DND-41 (cell line): ENCODE data around the gene AEN.

ENCODE experiments used
- ATAC-seq: fragments of 200-7000 bp; cut with Tn5 transposase; 3 replicates; pipeline ENCODE4 v1.9.1; 2021; ENCODE audit warnings: low read depth; ENCODE audit not compliant: insufficient read depth
- DNase-seq: peaks from one replicate; pipeline ENCODE4 v3.0.0-alpha.2; 2020
- H2AFZ ChIP-seq: 2 replicates; pipeline ENCODE4 v1.6.0; 2012; ENCODE audit warnings: low read depth, low read length
- H3K27ac ChIP-seq: 2 replicates; pipeline ENCODE4 v1.5.1; 2012; ENCODE audit warnings: low read length, inconsistent platforms
- H3K27me3 ChIP-seq: fragments of 200-600 bp; sonication (generic); 2 replicates; pipeline ENCODE4 v1.6.0; 2012; ENCODE audit warnings: low read length, mild to moderate bottlenecking, inconsistent platforms; ENCODE audit not compliant: insufficient read depth, poor library complexity
- H3K36me3 ChIP-seq: 2 replicates; pipeline ENCODE4 v1.5.1; 2012; ENCODE audit warnings: low read length, inconsistent platforms; ENCODE audit not compliant: insufficient read depth
- H3K4me1 ChIP-seq: 2 replicates; pipeline ENCODE4 v1.5.1; 2012; ENCODE audit warnings: mild to moderate bottlenecking, low read length; ENCODE audit not compliant: insufficient read depth
- H3K4me2 ChIP-seq: 2 replicates; pipeline ENCODE4 v1.6.0; 2012; ENCODE audit warnings: mild to moderate bottlenecking, moderate library complexity, low read length, inconsistent platforms; ENCODE audit not compliant: insufficient read depth
- H3K4me3 ChIP-seq, 2 experiments: fragments of 200-600 bp in 1 of 2; shearing (Covaris generic) in 1 of 2; 2 replicates each; pipeline ENCODE4 v1.5.1; 2012 to 2016; ENCODE audit warnings: inconsistent platforms in 2 of 2, low read length in 2 of 2, mild to moderate bottlenecking in 2 of 2, low read depth in 1 of 2, moderate library complexity in 1 of 2
- H3K79me2 ChIP-seq: 2 replicates; pipeline ENCODE4 v1.6.0; 2012; ENCODE audit warnings: low read length, inconsistent platforms; ENCODE audit not compliant: insufficient read depth
- H3K9ac ChIP-seq: 2 replicates; pipeline ENCODE4 v1.6.0; 2012; ENCODE audit warnings: low read depth, mild to moderate bottlenecking, inconsistent platforms, low read length, moderate library complexity
- H3K9me3 ChIP-seq: 2 replicates; pipeline ENCODE4 v1.5.1; 2012; ENCODE audit warnings: low read length, moderate library complexity, mild to moderate bottlenecking, inconsistent platforms; ENCODE audit not compliant: insufficient read depth, severe bottlenecking
- H4K20me1 ChIP-seq: 2 replicates; pipeline ENCODE4 v1.6.0; 2012; ENCODE audit warnings: low read length; ENCODE audit not compliant: insufficient read depth
- EZH2 ChIP-seq: IDR thresholded peaks from 3 replicates; pipeline ENCODE4 v1.6.1; 2012; ENCODE audit warnings: borderline replicate concordance, low read depth, mild to moderate bottlenecking, moderate library complexity, low read length, inconsistent platforms; ENCODE audit not compliant: severe bottlenecking
- TF ChIP-seq, protein P1 (sequence below): IDR thresholded peaks from 2 replicates; pipeline ENCODE4 v1.5.1; 2012; ENCODE audit warnings: borderline replicate concordance, low read length, moderate library complexity, mild to moderate bottlenecking; ENCODE audit not compliant: poor library complexity, severe bottlenecking; ENCODE audit errors: extremely low read depth

AEN gene

DNA sequence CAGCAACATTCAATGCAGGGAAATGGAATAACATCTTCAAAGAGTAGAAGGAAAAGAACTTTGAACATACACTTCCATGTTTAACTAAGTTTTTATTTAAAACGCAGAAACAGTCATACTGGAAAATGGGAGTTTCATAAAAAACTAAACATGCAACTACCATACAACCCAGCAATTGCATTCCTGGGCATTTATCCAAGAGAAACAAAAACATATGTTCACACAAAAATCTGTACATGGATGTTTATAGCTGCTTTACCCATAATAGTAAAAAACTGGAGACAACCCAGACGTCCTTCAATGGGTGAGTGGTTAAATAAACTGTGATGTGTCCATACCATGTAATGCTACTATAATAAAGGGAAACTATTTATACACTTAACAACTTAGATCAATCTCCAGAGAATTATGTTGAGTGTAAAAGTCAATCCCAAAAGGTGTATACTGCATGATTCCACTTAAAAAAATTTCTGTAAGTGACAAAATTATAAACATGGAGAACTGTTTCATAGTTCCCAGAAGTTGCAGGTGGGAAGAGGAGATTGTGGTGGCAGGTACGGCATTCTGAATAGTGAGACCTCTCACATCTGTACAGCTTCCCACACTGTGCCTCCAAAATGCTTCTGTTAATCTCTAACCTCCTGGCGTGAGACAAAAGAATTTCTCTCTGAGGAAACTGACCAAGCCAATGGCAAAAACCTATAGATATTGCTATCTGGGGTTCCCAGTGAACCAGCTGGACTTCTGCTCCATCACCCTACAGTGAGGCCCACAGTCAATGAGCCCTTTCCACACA lies 40.8 kb downstream of the AEN start:
- H3K27me3 ChIP-seq = peaks cover 3% of the 10 kb centered on the region
- H4K20me1 ChIP-seq = no peaks in the 10 kb centered on the region
- TF ChIP-seq, protein P1, sequence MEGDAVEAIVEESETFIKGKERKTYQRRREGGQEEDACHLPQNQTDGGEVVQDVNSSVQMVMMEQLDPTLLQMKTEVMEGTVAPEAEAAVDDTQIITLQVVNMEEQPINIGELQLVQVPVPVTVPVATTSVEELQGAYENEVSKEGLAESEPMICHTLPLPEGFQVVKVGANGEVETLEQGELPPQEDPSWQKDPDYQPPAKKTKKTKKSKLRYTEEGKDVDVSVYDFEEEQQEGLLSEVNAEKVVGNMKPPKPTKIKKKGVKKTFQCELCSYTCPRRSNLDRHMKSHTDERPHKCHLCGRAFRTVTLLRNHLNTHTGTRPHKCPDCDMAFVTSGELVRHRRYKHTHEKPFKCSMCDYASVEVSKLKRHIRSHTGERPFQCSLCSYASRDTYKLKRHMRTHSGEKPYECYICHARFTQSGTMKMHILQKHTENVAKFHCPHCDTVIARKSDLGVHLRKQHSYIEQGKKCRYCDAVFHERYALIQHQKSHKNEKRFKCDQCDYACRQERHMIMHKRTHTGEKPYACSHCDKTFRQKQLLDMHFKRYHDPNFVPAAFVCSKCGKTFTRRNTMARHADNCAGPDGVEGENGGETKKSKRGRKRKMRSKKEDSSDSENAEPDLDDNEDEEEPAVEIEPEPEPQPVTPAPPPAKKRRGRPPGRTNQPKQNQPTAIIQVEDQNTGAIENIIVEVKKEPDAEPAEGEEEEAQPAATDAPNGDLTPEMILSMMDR = no peak
- TF ChIP-seq EZH2 = no peak
- H3K36me3 ChIP-seq = no peaks in the 10 kb centered on the region
- H3K4me3 ChIP-seq = no peak overlapping the region
- no peak overlapping the region for H3K27ac ChIP-seq
- no peak for ATAC-seq
- no peak overlapping the region for H3K9ac ChIP-seq
- no peaks in the 10 kb centered on the region for H3K4me1 ChIP-seq
- H3K79me2 ChIP-seq = no peaks in the 10 kb centered on the region
- DNase-seq = no peak
- H2AFZ ChIP-seq = no peak overlapping the region
- no peaks in the 10 kb centered on the region for H3K9me3 ChIP-seq
- H3K4me2 ChIP-seq = no peak overlapping the region

DNA sequence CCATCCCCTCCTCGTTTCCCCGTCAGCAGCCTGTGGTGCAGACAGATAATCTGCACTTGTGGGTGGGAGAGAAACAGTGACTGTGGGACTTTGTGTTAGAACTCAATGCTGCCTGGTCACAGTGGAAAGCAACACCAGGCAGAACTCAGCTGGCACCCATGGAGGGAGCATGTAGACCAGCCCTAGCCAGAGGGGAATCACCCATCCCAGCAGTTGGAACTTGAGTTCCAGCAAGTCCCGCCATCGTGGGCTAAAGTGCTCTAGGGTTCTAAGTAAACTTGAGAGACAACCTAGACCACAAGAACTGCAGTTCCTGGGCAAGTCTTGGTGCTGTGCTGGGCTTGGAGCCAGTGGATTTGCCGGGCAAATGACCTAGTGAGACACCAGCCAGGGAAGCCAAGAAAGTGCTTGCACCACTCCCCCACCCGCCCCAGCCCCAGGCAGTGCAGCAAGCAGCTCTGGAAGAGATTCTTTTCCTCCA lies 42.0 kb downstream of the AEN start:
- no peaks in the 10 kb centered on the region for H3K79me2 ChIP-seq
- no peaks in the 10 kb centered on the region for H4K20me1 ChIP-seq
- H3K36me3 ChIP-seq = no peaks in the 10 kb centered on the region
- no peak overlapping the region for H3K4me3 ChIP-seq
- no peak overlapping the region for H3K27ac ChIP-seq
- DNase-seq (no peak), ATAC-seq (no peak)
- no peaks in the 10 kb centered on the region for H3K9me3 ChIP-seq
- TF ChIP-seq EZH2 = no peak
- TF ChIP-seq, protein P1 = no peak
- no peaks in the 10 kb centered on the region for H3K4me1 ChIP-seq
- H3K27me3 ChIP-seq = peaks cover 3% of the 10 kb centered on the region
- H2AFZ ChIP-seq = no peak overlapping the region
- no peak overlapping the region for H3K9ac ChIP-seq
- no peak overlapping the region for H3K4me2 ChIP-seq

DNA sequence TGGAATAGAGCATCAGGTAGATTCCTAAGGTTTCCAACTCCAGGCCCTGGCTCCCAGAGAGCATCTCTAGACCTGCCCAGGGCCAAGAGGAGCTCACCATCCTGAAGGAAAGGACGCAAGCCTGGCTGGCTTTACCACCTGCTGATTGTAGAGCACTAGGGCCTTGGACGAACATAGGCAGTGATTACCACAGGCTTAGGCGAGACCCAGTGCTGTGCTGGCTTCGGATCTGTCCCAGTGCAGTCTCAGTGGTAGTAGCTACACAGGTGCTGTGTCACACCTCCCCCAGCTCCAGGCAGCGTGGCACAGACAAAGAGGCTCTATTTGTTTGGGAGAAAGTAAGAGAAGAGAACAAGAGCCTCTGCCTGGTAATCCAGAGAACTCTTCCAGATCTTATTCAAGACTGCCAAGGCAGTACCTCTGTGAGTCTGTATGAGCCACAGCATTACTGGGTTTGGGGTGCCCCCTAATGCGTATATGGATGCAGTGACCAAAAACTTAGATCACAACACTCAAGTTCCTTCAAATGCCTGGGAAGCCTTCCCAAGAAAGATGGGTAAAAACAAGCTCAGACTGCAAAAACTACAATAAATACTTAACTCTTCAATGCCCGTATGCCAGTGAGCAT lies 43.1 kb downstream of the AEN start:
- Histone ChIP-seq H3K4me3 (no peak overlapping the region), H3K4me2 (no peak overlapping the region), H3K9ac (no peak overlapping the region), H3K79me2 (no peaks in the 10 kb centered on the region), H3K36me3 (no peaks in the 10 kb centered on the region), H4K20me1 (no peaks in the 10 kb centered on the region), H3K27me3 (peaks cover 3% of the 10 kb centered on the region), H3K4me1 (no peaks in the 10 kb centered on the region), H3K27ac (no peak overlapping the region), H2AFZ (no peak overlapping the region), H3K9me3 (no peaks in the 10 kb centered on the region)
- ATAC-seq (no peak; the same call in 2 of the 3 replicates), DNase-seq (peak; percentile 11)
- no peak for TF ChIP-seq EZH2
- TF ChIP-seq, protein P1 = peak; percentile 51
